NK-92 (cell line): ENCODE results near the gene TIGD2.
"Not testable (repeated sequence)": the region's sequence is repeated elsewhere in the genome, so short reads cannot be mapped to it uniquely, and the experiment has no call there.

Experiments used
- DNase-seq: peaks from one replicate; lab custom pipeline; 2025; ENCODE audit not compliant: unreplicated experiment; lab: John Stamatoyannopoulos, UW

Gene TIGD2

DNA sequence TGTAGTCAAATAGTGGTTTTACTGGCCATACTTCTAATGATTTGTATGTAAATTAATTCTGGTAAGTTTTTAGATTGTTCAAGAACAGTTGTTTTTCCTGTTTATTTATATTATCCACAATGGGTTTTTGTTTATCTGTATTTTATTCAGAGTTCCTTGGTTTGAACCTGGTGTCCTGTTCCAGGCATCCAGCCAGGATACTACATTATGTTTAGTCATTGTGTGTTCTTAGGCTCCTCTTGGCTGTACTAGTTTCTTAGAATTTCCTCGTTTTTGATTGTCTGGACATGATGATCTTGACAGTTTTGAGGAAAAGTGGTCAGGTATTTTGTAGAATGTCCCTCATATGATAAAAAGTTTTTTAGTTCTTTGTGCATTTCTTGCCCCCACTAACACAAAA is 7.8 kb downstream of the TIGD2 start:
- no peak for DNase-seq

DNA sequence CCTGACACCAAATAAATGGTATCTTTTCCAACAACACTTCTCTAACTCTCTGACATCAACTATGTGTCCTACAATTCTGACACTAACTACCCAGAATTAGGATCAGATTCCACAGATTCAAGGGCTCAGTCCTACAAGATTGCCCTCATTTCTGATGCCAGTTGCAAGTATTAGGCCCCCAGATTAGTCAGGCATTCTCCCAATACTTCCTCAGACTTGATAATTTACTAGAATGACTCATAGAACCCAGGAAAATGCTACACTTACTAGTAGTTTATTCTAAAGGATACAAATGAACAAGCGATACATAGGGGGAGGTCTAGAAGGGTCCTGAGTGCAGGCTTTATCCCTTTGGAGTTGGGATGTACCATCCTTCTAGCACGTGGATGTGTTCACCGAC is 8.5 kb downstream of the TIGD2 start:
- no peak for DNase-seq

DNA sequence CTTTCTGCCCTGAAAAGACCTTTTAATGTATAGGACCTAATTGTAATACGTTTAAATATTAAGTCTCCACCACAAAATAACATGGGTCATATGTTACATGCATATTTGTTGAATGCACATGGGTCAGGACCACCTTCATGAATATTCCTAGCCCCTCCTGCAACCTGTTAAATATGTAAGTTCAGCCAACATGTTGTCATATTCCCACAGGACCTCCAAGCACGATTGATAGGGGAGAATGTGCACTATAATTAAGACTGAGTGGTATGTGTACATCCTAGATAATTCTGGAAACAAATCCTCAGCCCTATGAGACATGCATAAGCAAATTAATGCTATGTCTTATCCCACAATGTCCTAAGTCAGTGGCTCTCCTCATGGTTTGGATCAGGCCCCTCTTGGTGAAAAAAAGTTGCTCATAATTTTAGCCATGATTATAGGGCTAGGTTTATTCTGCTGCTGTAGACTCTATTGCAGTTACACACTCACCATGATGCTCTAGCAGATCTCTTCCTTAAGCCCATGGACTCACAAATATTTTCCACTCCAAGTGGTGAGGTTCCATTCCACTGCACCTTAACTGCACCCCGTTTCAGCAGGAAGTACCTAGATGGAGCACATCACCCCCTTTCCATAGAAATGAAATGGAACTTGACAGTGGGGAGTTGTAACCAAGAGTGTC is 10.2 kb downstream of the TIGD2 start:
- DNase-seq, result no peak

DNA sequence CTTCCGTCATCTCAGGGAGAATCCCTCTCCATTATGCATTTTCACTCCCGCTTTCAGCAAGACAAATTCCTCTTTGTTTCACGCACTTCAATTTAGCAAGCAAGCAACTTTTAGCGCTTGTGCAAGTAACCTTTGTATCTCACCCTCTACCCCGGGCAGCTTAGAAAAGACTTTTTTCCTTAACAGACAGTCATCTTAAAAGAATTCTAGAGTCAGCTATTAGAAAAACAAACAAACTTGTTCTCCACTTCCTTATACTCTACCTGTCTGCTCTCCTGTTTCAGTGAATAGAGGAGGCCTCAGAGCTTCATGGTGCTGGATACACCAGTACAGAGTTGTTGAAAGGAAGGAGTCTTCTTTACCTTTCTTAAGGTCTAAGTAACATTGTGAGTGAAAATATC is 12.1 kb downstream of the TIGD2 start:
- no peak for DNase-seq

DNA sequence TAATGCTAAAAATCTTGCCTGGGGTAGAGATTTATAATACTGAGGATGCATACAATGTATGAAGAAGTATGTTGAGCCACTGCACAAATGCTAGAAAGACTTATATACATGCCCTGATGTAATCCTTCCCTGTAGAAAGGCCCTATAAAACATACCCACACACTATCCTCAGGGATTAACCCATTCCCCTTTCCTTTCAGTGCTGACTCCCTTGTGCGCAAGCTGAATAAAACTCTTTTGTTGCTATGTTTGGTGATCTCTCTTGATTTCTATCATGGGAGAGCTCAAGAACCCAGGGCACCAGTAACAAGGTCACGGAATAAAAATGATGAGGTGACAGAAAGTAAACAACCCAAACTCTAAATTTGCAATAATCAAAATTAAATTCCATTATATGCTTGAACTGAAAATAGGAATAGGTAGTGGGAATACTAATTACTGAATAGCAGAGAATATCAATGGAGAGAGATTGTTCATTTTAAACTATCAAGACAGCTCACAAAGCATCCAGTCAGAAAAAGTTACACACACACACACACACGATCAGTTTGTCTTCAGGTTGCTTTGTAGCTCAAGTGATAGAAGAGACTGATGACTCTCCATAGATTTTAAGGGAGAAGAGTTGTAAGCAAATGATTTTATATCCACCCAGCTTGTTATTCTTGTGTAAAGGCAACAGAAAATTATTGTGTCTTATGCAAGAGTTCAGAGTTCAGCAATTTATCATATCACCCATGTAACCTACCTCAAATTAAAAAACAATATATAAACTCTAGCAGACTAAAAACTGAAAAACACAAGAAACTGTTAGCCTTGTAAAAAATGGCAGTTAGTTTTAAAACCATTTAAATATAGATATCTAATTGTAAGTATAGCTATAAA is 14.8 kb downstream of the TIGD2 start:
- no peak for DNase-seq

DNA sequence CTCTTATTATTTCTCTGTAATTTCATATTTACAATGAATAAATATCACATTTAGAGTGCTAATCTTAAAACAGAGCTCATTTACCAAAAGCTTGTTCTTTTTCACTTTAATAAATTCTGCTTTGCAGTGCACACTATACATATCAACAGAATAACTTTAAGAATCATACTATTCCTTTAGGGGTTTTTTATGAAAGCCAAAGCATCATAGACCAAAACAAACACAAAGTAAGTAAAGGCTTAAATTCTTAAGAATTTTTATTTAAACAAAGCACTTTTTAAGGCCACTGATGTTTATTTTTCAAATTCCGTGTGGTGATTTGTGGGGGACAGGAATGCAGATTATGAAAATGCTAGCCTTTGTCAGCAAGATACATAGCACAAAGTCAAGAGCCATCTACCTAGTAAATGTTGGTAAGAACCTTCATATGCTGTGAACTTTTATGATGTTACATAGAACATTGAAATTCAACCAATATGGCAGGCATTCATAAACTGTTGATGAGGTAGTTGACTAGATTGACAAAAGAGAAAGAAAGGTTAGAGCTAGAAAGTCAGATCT is 17.8 kb downstream of the TIGD2 start:
- DNase-seq, result no peak

DNA sequence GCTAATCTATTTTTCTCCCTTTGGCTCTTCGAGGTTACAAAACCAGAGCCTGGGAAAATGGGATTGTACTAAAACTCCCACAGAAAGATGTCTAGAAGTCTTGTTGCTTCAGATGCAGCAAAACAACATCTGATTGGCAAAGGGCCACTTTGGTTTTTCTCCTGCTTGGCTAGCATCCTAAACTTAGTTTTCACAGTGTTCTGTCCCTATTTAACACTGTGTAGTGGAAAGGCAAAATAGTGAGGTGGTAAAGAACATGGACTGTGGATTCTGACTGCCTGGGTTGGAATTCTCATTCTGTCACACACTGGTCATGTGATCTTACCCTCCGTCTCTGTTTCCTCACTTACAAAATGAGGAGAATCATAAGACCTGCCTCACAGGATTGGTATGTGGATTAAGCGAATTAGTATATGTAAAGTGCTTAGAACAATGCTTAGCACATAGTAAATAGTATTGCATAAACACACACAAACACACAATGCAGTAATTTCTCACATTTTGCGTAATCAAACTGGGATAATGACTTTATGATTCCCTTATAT is 23.5 kb downstream of the TIGD2 start:
- no peak for DNase-seq

DNA sequence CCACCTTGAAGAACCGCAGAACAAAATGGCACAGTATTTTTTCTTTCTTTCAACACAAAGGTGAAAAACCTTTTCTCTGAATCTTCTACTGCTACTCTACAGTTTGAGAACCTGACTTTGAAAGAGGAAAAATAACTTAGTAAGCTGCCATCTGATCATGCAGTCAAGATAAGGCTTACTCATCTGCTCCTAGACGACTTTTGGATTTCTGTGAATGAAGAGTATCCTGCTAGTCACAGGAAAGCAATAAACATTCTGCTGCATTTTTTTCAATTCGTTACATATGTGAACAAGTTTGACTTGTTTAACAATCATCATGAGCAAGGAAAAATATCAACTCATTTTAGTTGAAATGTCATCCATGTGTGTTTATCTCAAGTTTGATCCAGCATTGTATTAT is 25.2 kb downstream of the TIGD2 start:
- no peak for DNase-seq

DNA sequence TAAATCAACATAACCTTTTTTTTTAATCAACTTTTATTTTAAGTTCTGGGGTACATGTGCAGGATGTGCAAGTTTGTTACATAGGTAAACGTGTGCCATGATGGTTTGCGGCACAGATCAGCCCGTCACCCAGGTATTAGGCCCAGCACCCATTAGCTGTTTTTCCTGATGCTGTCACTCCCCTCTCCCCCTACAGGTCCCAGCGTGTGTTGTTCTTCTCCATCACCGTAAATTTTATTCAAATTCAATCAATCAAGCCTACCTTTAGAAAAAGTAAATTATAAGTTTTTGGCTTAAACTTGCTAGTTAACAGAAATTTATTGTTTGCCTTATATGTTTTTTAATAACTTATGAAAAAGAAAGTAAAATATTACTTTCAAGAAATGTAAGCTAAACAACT is 25.9 kb downstream of the TIGD2 start:
- no peak for DNase-seq

DNA sequence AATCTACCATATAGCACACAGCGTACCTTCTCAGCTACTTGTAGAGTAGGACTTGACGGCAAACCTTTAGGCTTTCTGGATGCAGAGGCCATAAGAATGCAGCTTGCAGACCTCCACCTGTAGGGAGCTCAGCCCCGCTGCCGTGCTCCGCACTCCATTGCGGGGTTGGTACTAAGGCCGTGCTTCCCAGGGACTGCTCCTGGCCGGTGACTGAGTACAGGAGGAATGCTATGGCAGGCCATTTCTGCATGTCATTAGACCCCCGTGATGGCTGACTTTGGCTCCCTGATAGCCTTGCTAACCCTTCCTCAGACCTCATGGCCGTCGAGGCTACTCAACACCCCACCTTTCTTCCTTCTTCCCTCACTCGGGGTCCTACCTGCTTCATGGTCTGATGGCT is 26.4 kb downstream of the TIGD2 start:
- no peak for DNase-seq

DNA sequence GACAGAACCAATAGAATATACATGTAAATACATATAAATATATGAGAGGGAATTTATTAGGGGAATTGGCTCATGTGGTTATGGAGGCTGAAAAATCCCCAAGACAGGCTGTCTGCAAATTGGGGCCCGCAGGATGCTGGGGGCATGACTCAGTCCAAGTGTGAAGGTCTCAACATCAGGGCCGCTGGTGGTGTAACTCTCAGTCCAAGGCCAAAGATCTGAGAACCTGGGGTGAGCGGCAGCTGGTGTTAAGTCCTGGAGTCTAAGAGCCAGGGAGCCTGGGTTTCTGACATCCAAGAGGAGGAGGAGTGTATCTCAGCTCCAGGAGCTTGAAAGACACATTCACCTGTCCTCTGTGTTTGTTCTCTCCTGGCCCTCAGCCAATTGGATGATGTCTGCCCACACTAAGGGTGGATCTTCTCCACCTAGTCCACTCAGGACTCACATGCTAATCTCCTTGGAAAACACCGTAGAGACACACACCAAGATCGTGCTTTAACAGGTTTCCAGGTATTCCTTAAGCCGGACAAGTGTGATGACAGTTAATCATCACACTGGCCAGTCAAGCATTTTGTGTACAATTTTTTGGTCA is 28.9 kb downstream of the TIGD2 start:
- DNase-seq, result no peak

DNA sequence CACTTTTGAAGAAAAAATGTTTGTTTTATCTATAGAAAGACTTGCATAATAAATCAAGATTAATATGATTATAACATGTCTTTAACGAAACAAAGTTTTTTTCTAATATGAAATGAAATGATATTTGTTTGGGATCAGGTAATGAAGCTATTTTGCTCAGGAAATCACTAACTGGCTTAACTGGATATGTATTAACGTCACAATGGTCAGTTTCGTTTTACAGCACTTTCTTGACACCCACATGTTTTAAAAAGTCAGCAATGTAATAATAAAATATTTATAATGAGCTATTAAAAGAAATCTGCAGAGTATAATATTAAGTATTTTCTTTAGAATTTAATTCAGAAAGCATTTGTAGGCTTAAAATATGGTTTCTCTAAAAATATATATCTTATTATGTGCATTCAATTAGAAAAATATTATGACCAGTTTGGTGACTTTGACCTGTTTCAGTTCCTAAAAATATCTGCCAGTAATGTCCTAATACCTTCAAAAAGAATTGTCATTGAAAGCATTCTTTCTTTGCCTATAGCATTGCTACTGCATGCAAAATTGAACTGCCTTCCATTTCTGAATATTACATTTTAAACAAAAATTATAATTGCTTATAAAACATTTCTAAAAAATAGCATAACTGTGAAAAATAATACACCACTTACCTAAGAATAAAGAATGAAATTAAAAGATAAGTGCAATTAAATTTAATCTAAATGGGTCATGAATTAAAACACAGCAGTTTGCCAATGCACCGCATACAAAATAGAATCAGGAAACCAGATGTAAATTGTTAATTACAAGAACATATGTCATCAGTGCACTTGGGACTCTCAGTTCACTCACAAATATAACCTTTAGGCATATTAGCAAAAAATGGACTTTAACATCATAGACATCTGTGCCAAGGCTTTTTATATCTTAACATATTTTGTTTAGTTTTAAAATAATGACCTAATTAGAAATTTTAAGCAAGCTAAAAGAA is 31.6 kb downstream of the TIGD2 start:
- DNase-seq, result no peak

DNA sequence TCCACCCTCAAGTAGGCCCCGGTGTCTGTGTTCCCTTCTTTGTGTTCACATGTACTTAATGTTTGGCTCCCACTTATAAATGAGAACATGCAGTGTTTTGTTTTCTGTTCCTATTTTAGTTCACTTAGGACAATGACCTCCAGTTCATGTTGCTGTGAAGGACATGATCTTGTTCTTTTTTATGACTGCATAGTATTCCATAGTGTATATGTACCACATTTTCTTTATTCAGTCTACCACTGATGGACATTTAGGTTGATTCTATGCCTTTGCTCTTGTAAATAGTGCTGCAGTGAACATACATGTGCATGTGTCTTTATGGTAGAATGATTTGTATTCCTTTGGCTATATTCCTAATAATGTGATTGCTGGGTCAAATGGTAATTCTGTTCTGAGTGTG is 33.3 kb downstream of the TIGD2 start:
- not testable (repeated sequence) for DNase-seq

DNA sequence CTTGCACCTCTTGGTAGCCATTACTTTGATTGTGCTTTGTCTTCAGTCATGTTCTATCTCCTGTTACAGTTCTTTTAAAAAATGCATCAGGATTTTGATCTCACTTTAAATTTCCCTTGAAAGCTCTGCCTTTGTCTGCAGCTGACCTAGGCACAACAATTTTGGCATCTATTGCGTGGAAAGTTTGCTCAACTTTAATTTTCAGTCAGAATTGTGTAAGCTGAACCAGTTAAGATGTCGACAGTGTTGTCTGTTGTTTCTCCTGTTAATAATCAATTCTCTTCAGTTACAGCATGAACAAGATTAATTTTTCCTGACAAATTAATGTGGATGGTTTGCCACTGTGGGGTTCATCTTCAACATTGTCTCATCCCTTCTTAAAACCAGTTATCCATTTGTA is 34.9 kb downstream of the TIGD2 start:
- DNase-seq, result no peak

DNA sequence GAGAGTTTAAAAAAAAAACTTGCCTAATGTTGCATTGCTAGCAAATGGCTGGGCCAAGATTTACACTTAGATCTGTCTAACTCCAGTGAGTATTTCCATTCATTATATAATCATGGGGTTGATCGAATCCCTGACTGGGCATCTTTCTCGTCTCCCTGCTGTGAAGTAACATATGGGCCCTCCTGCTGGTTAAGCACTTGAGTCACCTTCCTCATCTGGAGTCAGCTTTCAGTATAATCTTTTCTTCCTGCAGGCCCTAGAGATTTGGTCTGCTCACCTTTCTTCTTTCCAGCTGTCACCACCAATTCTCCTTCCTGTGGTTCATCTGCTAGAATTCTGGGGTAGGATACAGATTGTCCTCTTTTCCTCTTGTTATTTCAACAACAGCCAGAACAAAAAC is 41.6 kb downstream of the TIGD2 start:
- no peak for DNase-seq

DNA sequence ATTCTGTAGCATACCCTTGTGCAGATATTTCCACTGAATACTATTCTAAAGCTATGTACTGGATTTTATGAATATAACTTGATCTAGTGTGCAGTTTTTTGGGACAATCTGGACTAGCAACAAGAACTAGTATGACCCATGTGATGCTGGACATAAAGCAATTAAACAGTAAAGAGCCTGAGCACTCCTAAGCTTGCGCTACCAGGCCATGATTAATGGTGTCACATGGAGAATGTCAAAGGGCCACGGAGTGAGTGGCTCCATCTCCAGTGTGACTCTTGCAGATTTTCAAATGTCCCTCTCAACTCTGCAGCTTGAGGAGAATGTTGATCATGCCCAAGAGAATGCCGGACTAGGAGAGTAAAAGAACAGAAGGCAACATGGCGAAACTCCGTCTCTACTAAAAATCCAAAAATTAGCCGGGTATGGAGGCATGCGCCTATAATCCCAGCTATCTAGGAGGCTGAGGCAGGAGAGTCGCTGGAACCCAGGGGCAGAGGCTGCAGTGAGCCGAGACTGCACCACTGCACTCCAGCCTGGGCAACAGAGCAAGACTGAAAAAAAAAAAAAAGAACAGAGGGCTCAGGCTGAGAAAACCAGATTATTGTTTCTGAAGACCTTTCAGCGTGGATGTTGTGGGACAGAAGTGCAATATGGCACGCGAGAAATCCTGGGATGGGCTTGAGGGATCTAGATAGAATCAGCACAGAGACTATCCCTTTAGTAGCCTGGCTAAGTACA is 45.0 kb downstream of the TIGD2 start:
- DNase-seq, result no peak

DNA sequence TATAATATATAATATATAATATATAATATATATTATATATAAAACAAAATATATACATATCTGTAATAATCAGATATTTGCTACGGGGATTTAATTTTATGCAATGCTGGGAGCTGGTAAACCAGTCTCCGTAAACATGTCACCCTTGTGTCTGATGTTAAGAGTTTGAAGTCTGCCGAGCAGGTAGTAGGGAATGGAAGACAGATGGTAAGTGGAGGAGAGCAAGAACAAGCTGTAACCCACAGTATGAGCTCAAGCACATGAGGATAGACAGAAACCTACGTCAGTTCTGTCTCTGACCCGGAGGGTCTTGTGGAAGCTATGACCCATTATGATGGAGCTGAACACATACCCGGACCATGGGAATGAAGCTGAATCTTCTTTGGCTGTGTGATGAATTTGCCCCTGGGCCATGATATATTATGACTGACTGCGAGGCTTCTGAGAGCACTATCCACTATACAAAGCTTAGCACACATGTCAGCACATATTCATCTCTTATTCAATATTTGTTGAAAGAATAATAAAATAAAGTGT is 46.2 kb downstream of the TIGD2 start:
- no peak for DNase-seq

DNA sequence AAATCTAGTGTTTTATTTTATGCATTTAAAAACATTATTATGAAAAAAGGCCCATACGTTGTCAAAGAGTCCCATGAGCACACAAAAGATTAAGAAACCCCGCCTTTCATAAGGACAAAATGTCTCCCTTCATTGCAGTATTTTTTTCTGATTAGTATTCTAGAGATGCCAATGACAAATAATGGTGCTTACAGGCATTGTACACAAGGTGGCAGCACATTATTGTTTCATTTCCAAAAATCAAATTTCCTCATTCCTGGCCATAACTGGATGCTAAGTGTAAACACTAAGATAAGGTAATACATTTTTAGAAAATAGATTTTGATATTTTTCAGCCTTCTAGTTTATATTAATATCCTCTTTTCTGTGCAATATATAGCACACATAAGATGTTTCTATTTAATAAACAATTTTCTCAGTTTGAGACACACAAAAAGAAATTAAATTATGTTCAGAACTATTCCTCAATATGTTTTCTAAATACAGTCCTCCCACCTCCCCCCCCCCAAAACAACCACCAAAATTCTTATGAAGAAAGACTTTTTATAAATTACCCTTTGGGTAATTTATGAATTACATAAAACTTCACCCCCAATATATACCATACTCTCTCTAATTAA is 47.7 kb downstream of the TIGD2 start:
- DNase-seq, result no peak

DNA sequence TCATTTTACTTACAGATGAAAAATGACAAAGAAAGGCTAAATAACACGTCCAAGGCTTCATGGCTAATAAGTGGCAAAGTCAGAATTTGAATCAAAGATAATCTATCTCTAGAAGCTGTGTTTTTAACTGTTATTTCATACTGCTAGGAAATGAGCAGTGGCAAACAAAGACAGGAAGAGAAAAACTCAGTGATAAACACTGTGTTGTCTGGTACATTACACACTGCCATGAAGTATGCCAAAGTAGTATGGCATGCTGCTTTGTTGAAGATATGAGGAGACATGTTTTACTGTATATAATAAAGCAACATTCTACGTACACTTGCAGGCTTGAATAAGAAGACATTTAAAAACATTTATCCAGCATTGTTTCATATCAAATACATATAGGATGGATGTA is 49.5 kb downstream of the TIGD2 start:
- DNase-seq, result no peak
